Measurements from ENCODE around the gene OSBPL3. TPM values are rescaled to one million over a fixed set of nuclear protein-coding genes. Genes with fewer than 3 reads are reported as not detected.

OSBPL3 gene
- total RNA-seq, 1 donor from 2014 or later, result 9.8 TPM

DNA sequence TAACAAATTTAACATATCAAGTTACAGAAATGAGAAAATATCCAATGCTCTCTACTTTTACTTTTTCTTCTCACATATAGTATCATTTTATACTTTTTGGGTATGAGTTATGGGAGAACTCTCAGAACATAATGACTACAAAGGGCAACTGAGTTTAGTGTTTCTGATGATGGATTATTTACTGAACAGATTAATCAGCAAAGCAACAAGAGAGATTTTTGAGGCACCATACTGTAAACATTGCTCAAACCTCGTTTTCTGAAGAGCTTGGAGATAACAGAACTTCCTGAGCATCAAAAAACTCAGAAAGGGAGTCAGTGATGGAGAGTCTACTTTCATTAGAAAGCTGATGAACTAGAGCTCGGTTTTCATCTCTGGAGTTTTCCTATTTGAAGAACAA is 137.9 kb downstream of the OSBPL3 start:
- no peak for DNase-seq (ENCODE audit: low spot score in 2 of 2, unreplicated experiment in 2 of 2)
- TF ChIP-seq, protein P1, sequence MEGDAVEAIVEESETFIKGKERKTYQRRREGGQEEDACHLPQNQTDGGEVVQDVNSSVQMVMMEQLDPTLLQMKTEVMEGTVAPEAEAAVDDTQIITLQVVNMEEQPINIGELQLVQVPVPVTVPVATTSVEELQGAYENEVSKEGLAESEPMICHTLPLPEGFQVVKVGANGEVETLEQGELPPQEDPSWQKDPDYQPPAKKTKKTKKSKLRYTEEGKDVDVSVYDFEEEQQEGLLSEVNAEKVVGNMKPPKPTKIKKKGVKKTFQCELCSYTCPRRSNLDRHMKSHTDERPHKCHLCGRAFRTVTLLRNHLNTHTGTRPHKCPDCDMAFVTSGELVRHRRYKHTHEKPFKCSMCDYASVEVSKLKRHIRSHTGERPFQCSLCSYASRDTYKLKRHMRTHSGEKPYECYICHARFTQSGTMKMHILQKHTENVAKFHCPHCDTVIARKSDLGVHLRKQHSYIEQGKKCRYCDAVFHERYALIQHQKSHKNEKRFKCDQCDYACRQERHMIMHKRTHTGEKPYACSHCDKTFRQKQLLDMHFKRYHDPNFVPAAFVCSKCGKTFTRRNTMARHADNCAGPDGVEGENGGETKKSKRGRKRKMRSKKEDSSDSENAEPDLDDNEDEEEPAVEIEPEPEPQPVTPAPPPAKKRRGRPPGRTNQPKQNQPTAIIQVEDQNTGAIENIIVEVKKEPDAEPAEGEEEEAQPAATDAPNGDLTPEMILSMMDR (IDR thresholded peaks at IDR 0.05; ENCODE audit: unreplicated experiment), result no peak
- no peaks in the 10 kb centered on the region for H3K4me1 Mint-ChIP-seq
- H3K36me3 Mint-ChIP-seq, result no peaks in the 10 kb centered on the region
- H3K4me3 Mint-ChIP-seq, result no peak overlapping the region
- no peaks in the 10 kb centered on the region for H3K27me3 Mint-ChIP-seq (ENCODE audit: low read depth)
- no peak overlapping the region for H3K27ac Mint-ChIP-seq
- no peaks in the 10 kb centered on the region for H3K9me3 Mint-ChIP-seq

DNA sequence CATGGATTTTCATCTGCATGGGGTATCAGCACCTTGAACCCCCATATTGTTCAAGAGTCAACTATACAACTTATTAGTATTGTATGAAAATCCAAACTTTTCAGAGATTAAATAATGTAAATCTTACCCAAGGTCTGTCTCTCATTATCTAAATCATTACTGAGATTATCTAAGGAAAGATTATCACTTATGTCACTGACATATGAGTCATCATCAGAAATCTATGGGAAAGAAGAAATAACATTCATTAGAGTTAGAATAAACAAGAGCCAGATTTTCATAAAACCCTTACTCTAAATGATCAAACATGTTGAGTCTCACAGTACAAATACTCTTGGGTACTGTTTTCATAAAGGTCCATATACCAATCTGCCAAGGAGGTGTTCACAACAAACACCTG is 139.4 kb downstream of the OSBPL3 start:
- H3K27me3 Mint-ChIP-seq (ENCODE audit: low read depth), result no peaks in the 10 kb centered on the region
- no peak overlapping the region for H3K27ac Mint-ChIP-seq
- TF ChIP-seq, protein P1 (IDR thresholded peaks at IDR 0.05; ENCODE audit: unreplicated experiment), result no peak
- H3K4me1 Mint-ChIP-seq, result no peaks in the 10 kb centered on the region
- no peak for DNase-seq (ENCODE audit: low spot score in 2 of 2, unreplicated experiment in 2 of 2)
- H3K4me3 Mint-ChIP-seq, result no peak overlapping the region
- no peaks in the 10 kb centered on the region for H3K36me3 Mint-ChIP-seq
- H3K9me3 Mint-ChIP-seq, result no peaks in the 10 kb centered on the region

DNA sequence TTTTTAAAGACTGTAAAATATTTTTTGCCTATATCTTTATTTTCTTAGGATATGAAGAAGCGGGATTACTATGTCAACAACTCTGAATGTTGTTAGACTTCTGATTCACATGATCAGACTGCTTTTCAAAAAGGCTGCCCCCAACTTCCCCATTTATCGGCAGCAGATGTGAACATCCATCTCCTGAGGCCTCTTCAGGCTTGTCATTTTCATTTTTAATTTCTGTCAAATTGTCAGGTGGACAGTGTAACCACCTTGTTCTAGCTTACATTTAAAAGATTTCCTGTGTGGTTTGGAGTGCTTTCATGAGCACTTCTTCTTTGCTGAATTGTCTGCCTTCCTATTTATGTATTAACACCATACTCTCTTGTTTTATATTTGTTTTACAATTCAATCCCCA is 143.9 kb downstream of the OSBPL3 start:
- no peak for DNase-seq (ENCODE audit: low spot score in 2 of 2, unreplicated experiment in 2 of 2)
- TF ChIP-seq, protein P1 (IDR thresholded peaks at IDR 0.05; ENCODE audit: unreplicated experiment), result no peak
- H3K27me3 Mint-ChIP-seq (ENCODE audit: low read depth), result peaks cover 20% of the 10 kb centered on the region
- H3K27ac Mint-ChIP-seq, result no peak overlapping the region
- H3K9me3 Mint-ChIP-seq, result no peaks in the 10 kb centered on the region
- H3K36me3 Mint-ChIP-seq, result no peaks in the 10 kb centered on the region
- no peak overlapping the region for H3K4me3 Mint-ChIP-seq
- H3K4me1 Mint-ChIP-seq, result peaks cover under 1% of the 10 kb centered on the region

DNA sequence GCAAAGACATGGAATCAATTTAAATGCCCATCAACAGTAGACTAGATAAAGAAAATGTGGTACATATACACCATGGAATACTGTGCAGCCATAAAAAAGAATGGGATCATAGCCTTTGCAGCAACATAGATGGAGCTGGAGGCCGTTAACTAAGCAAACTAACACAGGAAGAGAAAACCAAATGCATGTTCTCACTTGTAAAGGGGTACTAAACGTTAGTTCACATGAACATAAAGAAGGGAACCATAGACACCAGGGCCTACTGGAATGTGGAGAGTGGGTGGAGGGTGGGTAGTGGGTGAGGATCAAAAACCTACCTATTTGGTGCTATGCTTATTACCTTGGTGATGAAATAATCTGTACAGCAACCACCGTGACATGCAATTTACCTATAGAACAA is 144.3 kb downstream of the OSBPL3 start:
- Mint-ChIP-seq H3K9me3 (no peaks in the 10 kb centered on the region), H3K27me3 (ENCODE audit: low read depth) (peaks cover 23% of the 10 kb centered on the region), H3K4me1 (peaks cover 2% of the 10 kb centered on the region), H3K36me3 (no peaks in the 10 kb centered on the region), H3K4me3 (no peak overlapping the region), H3K27ac (no peak overlapping the region)
- no peak for DNase-seq (ENCODE audit: low spot score in 2 of 2, unreplicated experiment in 2 of 2)
- TF ChIP-seq, protein P1 (IDR thresholded peaks at IDR 0.05; ENCODE audit: unreplicated experiment), result no peak

DNA sequence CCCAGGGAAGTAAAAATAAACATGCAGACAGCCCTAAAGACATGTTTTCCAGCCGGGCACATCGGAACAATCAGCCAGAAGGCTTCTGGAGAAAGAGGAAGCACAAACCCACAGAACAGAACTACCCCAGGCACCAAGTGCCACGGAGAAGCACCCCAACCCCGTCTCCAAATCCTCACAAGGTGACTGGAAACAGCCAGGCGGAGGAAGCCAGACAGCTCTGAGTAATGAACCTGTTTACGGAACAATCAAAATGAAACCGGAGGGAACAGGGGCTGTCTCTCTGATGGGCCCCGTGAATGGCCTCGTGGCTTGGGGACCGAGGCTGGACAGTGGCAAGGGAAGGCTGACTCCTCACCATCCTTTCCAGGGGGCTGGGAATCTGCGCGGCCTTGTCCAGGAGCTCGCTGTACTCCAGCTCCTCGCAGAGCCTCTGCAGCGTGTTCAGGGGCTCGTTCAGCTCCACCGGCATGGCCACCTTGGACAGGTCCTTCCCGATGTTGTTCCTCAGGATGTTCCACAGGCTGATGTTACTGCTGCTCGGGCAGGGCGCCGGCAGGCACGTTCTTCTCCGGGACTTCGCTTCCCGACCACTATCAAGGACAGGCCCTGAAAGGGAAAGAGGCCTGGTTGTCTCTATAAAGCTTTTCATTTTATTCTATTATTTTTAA is 145.7 kb downstream of the OSBPL3 start:
- no peak overlapping the region for H3K4me3 Mint-ChIP-seq
- no peaks in the 10 kb centered on the region for H3K36me3 Mint-ChIP-seq
- TF ChIP-seq, protein P1 (IDR thresholded peaks at IDR 0.05; ENCODE audit: unreplicated experiment), result no peak
- H3K4me1 Mint-ChIP-seq, result peaks cover 12% of the 10 kb centered on the region
- no peak overlapping the region for H3K27ac Mint-ChIP-seq
- peaks cover 26% of the 10 kb centered on the region for H3K27me3 Mint-ChIP-seq (ENCODE audit: low read depth)
- H3K9me3 Mint-ChIP-seq, result no peaks in the 10 kb centered on the region
- no peak for DNase-seq (ENCODE audit: low spot score in 2 of 2, unreplicated experiment in 2 of 2)
